Activated CD4-positive, alpha-beta T cell treated with anti-CD3 and anti-CD28 coated beads, Interleukin-2, amount 50 U/mL, for 1 hour (primary cell): Measurements from ENCODE around the gene SRGAP2B.
"Not testable (repeated sequence)": the region's sequence is repeated elsewhere in the genome, so short reads cannot be mapped to it uniquely, and the experiment has no call there.

Experiments used
- DNase-seq: peaks from one replicate; pipeline ENCODE4 v3.0.0-alpha.2; 2020

Gene SRGAP2B

GRCh38 chr1:145036019-145036418 lies 59.1 kb downstream of the SRGAP2B start:
- DNase-seq, result not testable (repeated sequence)

- not testable (repeated sequence) for DNase-seq
Measured at GRCh38 chr1:145033523-145033922, 61.6 kb downstream of the SRGAP2B start.

GRCh38 chr1:145027251-145027650 lies 67.9 kb downstream of the SRGAP2B start:
- not testable (repeated sequence) for DNase-seq

- DNase-seq, result not testable (repeated sequence)
Measured at GRCh38 chr1:145025286-145025685, 69.8 kb downstream of the SRGAP2B start.

GRCh38 chr1:145022259-145022658 lies 72.9 kb downstream of the SRGAP2B start:
- not testable (repeated sequence) for DNase-seq

GRCh38 chr1:145021749-145022148 lies 73.4 kb downstream of the SRGAP2B start:
- DNase-seq, result not testable (repeated sequence)

GRCh38 chr1:145019709-145020108 lies 75.4 kb downstream of the SRGAP2B start:
- DNase-seq, result not testable (repeated sequence)

GRCh38 chr1:145017725-145018124 lies 77.4 kb downstream of the SRGAP2B start:
- DNase-seq, result not testable (repeated sequence)

- not testable (repeated sequence) for DNase-seq
Measured at GRCh38 chr1:145016492-145016862, 78.7 kb downstream of the SRGAP2B start.

GRCh38 chr1:145015744-145016491 lies 79.2 kb downstream of the SRGAP2B start:
- DNase-seq, result not testable (repeated sequence)

GRCh38 chr1:145013353-145013752 lies 81.8 kb downstream of the SRGAP2B start:
- DNase-seq, result not testable (repeated sequence)

- not testable (repeated sequence) for DNase-seq
Measured at GRCh38 chr1:145011811-145012210, 83.3 kb downstream of the SRGAP2B start.

GRCh38 chr1:145010580-145010979 lies 84.5 kb downstream of the SRGAP2B start:
- DNase-seq, result not testable (repeated sequence)

- DNase-seq, result not testable (repeated sequence)
Measured at GRCh38 chr1:145009928-145010327, 85.2 kb downstream of the SRGAP2B start.

- not testable (repeated sequence) for DNase-seq
Measured at GRCh38 chr1:145008388-145008787, 86.7 kb downstream of the SRGAP2B start.

GRCh38 chr1:145005142-145005541 lies 90.0 kb downstream of the SRGAP2B start:
- DNase-seq, result not testable (repeated sequence)

GRCh38 chr1:145001381-145001780 lies 93.7 kb downstream of the SRGAP2B start:
- not testable (repeated sequence) for DNase-seq

- not testable (repeated sequence) for DNase-seq
Measured at GRCh38 chr1:145000743-145001326, 94.3 kb downstream of the SRGAP2B start.

- DNase-seq, result not testable (repeated sequence)
Measured at GRCh38 chr1:145000074-145000742, 94.9 kb downstream of the SRGAP2B start.

GRCh38 chr1:144998981-144999273 lies 96.2 kb downstream of the SRGAP2B start:
- not testable (repeated sequence) for DNase-seq

- not testable (repeated sequence) for DNase-seq
Measured at GRCh38 chr1:144998134-144998980, 96.8 kb downstream of the SRGAP2B start.

GRCh38 chr1:144995833-144996410 lies 99.2 kb downstream of the SRGAP2B start:
- DNase-seq, result not testable (repeated sequence)
